SK-N-SH (cell line): Measurements from ENCODE around the gene FMO3. TPM values are rescaled to one million over a fixed set of nuclear protein-coding genes. Genes with fewer than 3 reads are reported as not detected.

ENCODE experiments used
- CTCF ChIA-PET: fragments of 300-600, 350-600 bp; formaldehyde crosslinking; extraction: SDS; loops from one replicate; lab custom pipeline; 2021; lab: Yijun Ruan, JAX
- POLR2A ChIA-PET: fragments of 350-600 bp; sonication (Branson Sonifier 250); formaldehyde crosslinking; extraction: SDS; loops from one replicate; lab custom pipeline; 2020; ENCODE audit warnings: antibody characterized with exemption, inconsistent platforms; lab: Yijun Ruan, JAX
- DNase-seq: peaks from one replicate; pipeline ENCODE4 v3.0.0; 2012
- H2AFZ ChIP-seq: fragments of 200-600 bp; sonication (generic); 2 replicates; pipeline ENCODE4 v1.8.1; 2016; ENCODE audit warnings: antibody characterized with exemption, mild to moderate bottlenecking, low read depth
- H3F3A ChIP-seq: fragments of 200-600 bp; sonication (generic); replicated peaks from 2 replicates; pipeline ENCODE3; 2016; ENCODE audit warnings: antibody characterized with exemption, mild to moderate bottlenecking; ENCODE audit not compliant: insufficient read depth
- H3K27ac ChIP-seq, 2 experiments: fragments of 200-500 bp in 1 of 2; fragments of 200-600 bp in 1 of 2; sonication (Bioruptor generic) in 1 of 2; sonication (generic), shearing (Covaris generic) in 1 of 2; 2 replicates each; pipeline versions ENCODE4 v1.5.1 to v1.6.1; 2014 to 2016; ENCODE audit warnings: low read depth in 2 of 2, inconsistent platforms in 1 of 2, low read length in 1 of 2, mild to moderate bottlenecking in 1 of 2, mixed read lengths in 1 of 2
- H3K27me3 ChIP-seq: fragments of 200-600 bp; sonication (generic), shearing (Covaris generic); 2 replicates; pipeline ENCODE4 v1.6.1; 2016; ENCODE audit warnings: mixed run types; ENCODE audit not compliant: insufficient read depth
- H3K36me3 ChIP-seq, 2 experiments: fragments of 200-500 bp in 1 of 2; fragments of 200-600 bp in 1 of 2; sonication (Bioruptor generic) in 1 of 2; sonication (generic) in 1 of 2; replicated peaks in 1 of 2; 2 replicates each; pipeline versions ENCODE3 to v1.5.1; 2014 to 2016; ENCODE audit warnings: low read length in 1 of 2, mild to moderate bottlenecking in 1 of 2; ENCODE audit not compliant: insufficient read depth in 2 of 2, control insufficient read depth in 1 of 2
- H3K4me1 ChIP-seq, 2 experiments: fragments of 200-500 bp in 1 of 2; fragments of 200-600 bp in 1 of 2; sonication (Bioruptor generic) in 1 of 2; sonication (generic), shearing (Covaris generic) in 1 of 2; 2 replicates each; pipeline versions ENCODE4 v1.5.1 to v1.6.1; 2014 to 2016; ENCODE audit warnings: low read depth in 1 of 2, low read length in 1 of 2, mixed run types in 1 of 2; ENCODE audit not compliant: insufficient read depth in 2 of 2, control insufficient read depth in 1 of 2
- H3K4me2 ChIP-seq: fragments of 200-600 bp; sonication (generic), shearing (Covaris generic); 2 replicates; pipeline ENCODE4 v1.6.1; 2017; ENCODE audit warnings: mixed run types
- H3K4me3 ChIP-seq, 2 experiments: fragments of 200-500 bp in 1 of 2; fragments of 200-600 bp in 1 of 2; sonication (Bioruptor generic) in 1 of 2; sonication (generic), shearing (Covaris generic) in 1 of 2; 2 replicates each; pipeline versions ENCODE4 v1.5.1 to v1.8.1; 2014 to 2016; ENCODE audit warnings: low read depth in 2 of 2, inconsistent platforms in 1 of 2, low read length in 1 of 2, mild to moderate bottlenecking in 1 of 2, mixed read lengths in 1 of 2, moderate library complexity in 1 of 2
- H3K79me2 ChIP-seq: fragments of 200-600 bp; sonication (generic); 2 replicates; pipeline ENCODE4 v1.8.1; 2017; ENCODE audit warnings: mild to moderate bottlenecking; ENCODE audit not compliant: insufficient read depth
- H3K9ac ChIP-seq: fragments of 200-600 bp; sonication (generic); 2 replicates; pipeline ENCODE4 v1.6.1; 2017; ENCODE audit warnings: mixed run types
- H3K9me2 ChIP-seq: fragments of 200-600 bp; sonication (generic); 2 replicates; pipeline ENCODE4 v1.6.1; 2017; ENCODE audit warnings: mixed run types
- H3K9me3 ChIP-seq: fragments of 200-600 bp; sonication (generic); 2 replicates; pipeline ENCODE4 v1.6.1; 2017; ENCODE audit warnings: mixed run types, mild to moderate bottlenecking, moderate library complexity
- H4K20me1 ChIP-seq: fragments of 200-600 bp; sonication (generic); 2 replicates; pipeline ENCODE4 v1.6.1; 2017; ENCODE audit warnings: mild to moderate bottlenecking, mixed run types; ENCODE audit not compliant: insufficient read depth
- CTCF ChIP-seq: fragments of 200-600 bp; sonication (generic); IDR thresholded peaks from 2 replicates; pipeline ENCODE4 v1.6.1; 2017; ENCODE audit warnings: antibody characterized with exemption, mild to moderate bottlenecking, moderate library complexity
- EP300 ChIP-seq, 2 experiments: IDR thresholded peaks; 2 replicates each; pipeline versions ENCODE4 v1.4.0 to v1.6.1; 2012; ENCODE audit warnings: borderline replicate concordance in 1 of 2, low read depth in 1 of 2, low read length in 1 of 2
- FOXJ3 ChIP-seq: sonication (generic); formaldehyde crosslinking; IDR thresholded peaks from 2 replicates; pipeline ENCODE4 v1.5.1; 2020; ENCODE audit warnings: mild to moderate bottlenecking, missing genetic modification reagents
- GABPA ChIP-seq: IDR thresholded peaks from 2 replicates; pipeline ENCODE4 v1.4.0; 2012; ENCODE audit warnings: low read depth, mild to moderate bottlenecking
- MAX ChIP-seq: IDR thresholded peaks from 2 replicates; pipeline ENCODE4 v1.4.0; 2012; ENCODE audit warnings: low read depth
- MEF2A ChIP-seq: IDR thresholded peaks from 2 replicates; pipeline ENCODE4 v1.4.0; 2012; ENCODE audit warnings: low read depth, borderline replicate concordance
- NFIC ChIP-seq: IDR thresholded peaks from 2 replicates; pipeline ENCODE4 v1.4.0; 2012; ENCODE audit warnings: borderline replicate concordance
- NRF1 ChIP-seq: IDR thresholded peaks from 2 replicates; pipeline ENCODE4 v1.6.1; 2012; ENCODE audit warnings: low read depth, mild to moderate bottlenecking, low read length
- PBX3 ChIP-seq: IDR thresholded peaks from 2 replicates; pipeline ENCODE4; 2012
- POLR2AphosphoS5 ChIP-seq: IDR thresholded peaks from 2 replicates; pipeline ENCODE4 v1.6.1; 2012; ENCODE audit warnings: low read depth, low read length
- RAD21 ChIP-seq: IDR thresholded peaks from 2 replicates; pipeline ENCODE4 v1.6.1; 2012; ENCODE audit warnings: mild to moderate bottlenecking, low read length
- REST ChIP-seq: IDR thresholded peaks from 2 replicates; pipeline ENCODE4 v1.6.1; 2012; ENCODE audit warnings: mild to moderate bottlenecking, low read depth, low read length, moderate library complexity
- RFX5 ChIP-seq: IDR thresholded peaks from 2 replicates; pipeline ENCODE4 v1.6.1; 2012; ENCODE audit warnings: mild to moderate bottlenecking, improper control_type of control experiment, low read length
- RXRA ChIP-seq: IDR thresholded peaks from 2 replicates; pipeline ENCODE4 v1.4.0; 2012; ENCODE audit warnings: low read depth, mild to moderate bottlenecking, borderline replicate concordance
- TCF12 ChIP-seq: IDR thresholded peaks from 2 replicates; pipeline ENCODE4 v1.4.0; 2012
- TEAD4 ChIP-seq: IDR thresholded peaks from 2 replicates; pipeline ENCODE4 v1.4.0; 2012; ENCODE audit warnings: mild to moderate bottlenecking, borderline replicate concordance; ENCODE audit not compliant: insufficient read depth
- WGBS: methylation state at CpG from one replicate; pipeline ENCODE4 v1.1.6; 2017; ENCODE audit warnings: low lambda C conversion rate; 5-methylcytosine and 5-hydroxymethylcytosine counted together
- polyA plus RNA-seq, 3 experiments: library from polyadenylated mRNA; depleted of rRNA; stranded (reverse); fragments of >200 nt; gene quantifications; 2 replicates each; pipeline ENCODE4 v1.2.3, GENCODE V29; 2012

The FMO3 gene
- polyA plus RNA-seq, 1 of the 3 experiments (the other 2 are of a cell fraction), result 0.85 TPM

- TF ChIP-seq FOXJ3 (CRISPR knock-in tag) (no peak), GABPA (no peak), RAD21 (no peak)
- no peaks in the 10 kb centered on the region for H3K36me3 ChIP-seq
- H3F3A ChIP-seq, result no peaks in the 10 kb centered on the region
- no peak overlapping the region for H3K27ac ChIP-seq
- H3K4me3 ChIP-seq, result no peak overlapping the region
- H4K20me1 ChIP-seq, result no peaks in the 10 kb centered on the region
- no peak overlapping the region for H3K4me2 ChIP-seq
- no peaks in the 10 kb centered on the region for H3K27me3 ChIP-seq
- no peaks in the 10 kb centered on the region for H3K4me1 ChIP-seq
- WGBS, result 4% methylated on average over 3 of the region's 3 CpGs
- no peaks in the 10 kb centered on the region for H3K79me2 ChIP-seq
- DNase-seq, result no peak
- H3K9me2 ChIP-seq, result no peaks in the 10 kb centered on the region
- no peaks in the 10 kb centered on the region for H3K9me3 ChIP-seq
- no peak overlapping the region for H2AFZ ChIP-seq
- POLR2A ChIA-PET, result no interaction called here
- no peak overlapping the region for H3K9ac ChIP-seq
- CTCF ChIA-PET, result no interaction called here
Observed at GRCh38 chr1:171158551-171158950, 67.8 kb downstream of the FMO3 start.

- ChIA-PET POLR2A (no interaction called here), CTCF (no interaction called here)
- no peaks in the 10 kb centered on the region for H3K9me2 ChIP-seq
- no peak overlapping the region for H3K4me2 ChIP-seq
- no peaks in the 10 kb centered on the region for H3K27me3 ChIP-seq
- H2AFZ ChIP-seq, result no peak overlapping the region
- no peak for DNase-seq
- H3K36me3 ChIP-seq, result no peaks in the 10 kb centered on the region
- no peak overlapping the region for H3K9ac ChIP-seq
- WGBS, result 0% methylated on average over 2 of the region's 2 CpGs
- no peaks in the 10 kb centered on the region for H3F3A ChIP-seq
- H3K79me2 ChIP-seq, result no peaks in the 10 kb centered on the region
- no peak for TF ChIP-seq TCF12
- no peak for TF ChIP-seq NRF1
- TF ChIP-seq NFIC, result no peak
- TF ChIP-seq EP300 (IDR thresholded peaks at IDR 0.05; ENCODE audit: borderline replicate concordance in 1 of 2, low read depth in 1 of 2, low read length in 1 of 2), result no peak
- TF ChIP-seq POLR2AphosphoS5, result no peak
- no peak for TF ChIP-seq FOXJ3 (CRISPR knock-in tag)
- H4K20me1 ChIP-seq, result no peaks in the 10 kb centered on the region
- no peak overlapping the region for H3K27ac ChIP-seq
- H3K4me3 ChIP-seq, result no peak overlapping the region
- H3K4me1 ChIP-seq, result no peaks in the 10 kb centered on the region
- H3K9me3 ChIP-seq, result no peaks in the 10 kb centered on the region
Observed at GRCh38 chr1:171159148-171159547, 68.4 kb downstream of the FMO3 start.

- Histone ChIP-seq H3K9me3 (no peaks in the 10 kb centered on the region), H4K20me1 (no peaks in the 10 kb centered on the region), H3K4me1 (no peaks in the 10 kb centered on the region), H3F3A (no peaks in the 10 kb centered on the region), H3K4me3 (no peak overlapping the region), H3K9me2 (no peaks in the 10 kb centered on the region), H3K36me3 (no peaks in the 10 kb centered on the region), H2AFZ (no peak overlapping the region), H3K79me2 (no peaks in the 10 kb centered on the region), H3K9ac (no peak overlapping the region), H3K27ac (no peak overlapping the region), H3K27me3 (no peaks in the 10 kb centered on the region; the same call in 1 of the 2 replicates), H3K4me2 (no peak overlapping the region)
- CTCF ChIA-PET, result no interaction called here
- no peak for DNase-seq
- WGBS, result 3% methylated on average over 3 of the region's 3 CpGs
- POLR2A ChIA-PET, result no interaction called here
- TF ChIP-seq RXRA, result no peak
- no peak for TF ChIP-seq NRF1
- no peak for TF ChIP-seq PBX3
- TF ChIP-seq TEAD4, result no peak
- TF ChIP-seq MAX, result no peak
- no peak for TF ChIP-seq FOXJ3 (CRISPR knock-in tag)
- TF ChIP-seq RAD21, result no peak
- TF ChIP-seq REST, result no peak
- TF ChIP-seq CTCF, result no peak
- TF ChIP-seq GABPA, result no peak
- no peak for TF ChIP-seq NFIC
- no peak for TF ChIP-seq TCF12
- TF ChIP-seq MEF2A, result no peak
- no peak for TF ChIP-seq RFX5
Observed at GRCh38 chr1:171160211-171160610, 69.5 kb downstream of the FMO3 start.
